Trophoblast cell (in vitro differentiated cells and primary cell): ENCODE data around the gene NOC2L.

ENCODE experiments used
- DNase-seq, 2 donors: peaks; one replicate each; pipeline ENCODE4 v3.0.0-alpha.2; 2016
- H2AFZ ChIP-seq: 2 replicates; pipeline ENCODE4 v1.6.1; 2013; ENCODE audit warnings: low read length, moderate library complexity, mild to moderate bottlenecking; ENCODE audit not compliant: insufficient read depth, poor library complexity
- H2AK5ac ChIP-seq: 2 replicates; pipeline ENCODE4 v1.6.1; 2013; ENCODE audit warnings: mild to moderate bottlenecking, low read length
- H2BK120ac ChIP-seq: 2 replicates; pipeline ENCODE4 v1.6.1; 2013; ENCODE audit warnings: low read length, mild to moderate bottlenecking, moderate library complexity; ENCODE audit not compliant: insufficient read depth, poor library complexity
- H2BK12ac ChIP-seq: 2 replicates; pipeline ENCODE4 v1.6.1; 2013; ENCODE audit warnings: mild to moderate bottlenecking, low read length, moderate library complexity
- H2BK5ac ChIP-seq: 2 replicates; pipeline ENCODE4 v1.6.1; 2013; ENCODE audit warnings: low read length, low read depth, moderate library complexity, mild to moderate bottlenecking; ENCODE audit not compliant: poor library complexity
- H3K14ac ChIP-seq: 2 replicates; pipeline ENCODE4 v1.6.1; 2013; ENCODE audit warnings: mild to moderate bottlenecking, low read length
- H3K18ac ChIP-seq: 2 replicates; pipeline ENCODE4 v1.6.1; 2013; ENCODE audit warnings: mild to moderate bottlenecking, low read length
- H3K23ac ChIP-seq: 2 replicates; pipeline ENCODE4 v1.6.1; 2013; ENCODE audit warnings: low read length
- H3K27ac ChIP-seq: 2 replicates; pipeline ENCODE4 v1.5.1; 2013; ENCODE audit warnings: low read depth, mild to moderate bottlenecking, inconsistent platforms, low read length, moderate library complexity
- H3K27me3 ChIP-seq: 2 replicates; pipeline ENCODE4 v1.6.1; 2013; ENCODE audit warnings: inconsistent platforms, mild to moderate bottlenecking, low read length, moderate library complexity; ENCODE audit not compliant: insufficient read depth
- H3K36me3 ChIP-seq, 2 experiments: 1 replicate in 1 of 2; 2 replicates in 1 of 2; pipeline ENCODE4 v1.6.1; 2013; ENCODE audit warnings: low read length in 2 of 2, mild to moderate bottlenecking in 2 of 2, moderate library complexity in 1 of 2; ENCODE audit not compliant: insufficient read depth in 2 of 2, control insufficient read depth in 1 of 2
- H3K4ac ChIP-seq: 2 replicates; pipeline ENCODE4 v1.6.1; 2013; ENCODE audit warnings: low read depth, mild to moderate bottlenecking, low read length, moderate library complexity
- H3K4me1 ChIP-seq, 2 experiments: 1 replicate in 1 of 2; 2 replicates in 1 of 2; pipeline ENCODE4 v1.6.1; 2013; ENCODE audit warnings: low read length in 2 of 2, mild to moderate bottlenecking in 2 of 2, moderate library complexity in 1 of 2; ENCODE audit not compliant: insufficient read depth in 2 of 2, control insufficient read depth in 1 of 2
- H3K4me2 ChIP-seq: 2 replicates; pipeline ENCODE4 v1.6.1; 2013; ENCODE audit warnings: inconsistent platforms, mild to moderate bottlenecking, low read length, moderate library complexity
- H3K4me3 ChIP-seq: 2 replicates; pipeline ENCODE4 v1.5.1; 2013; ENCODE audit warnings: mild to moderate bottlenecking, low read depth, low read length, inconsistent platforms
- H3K79me1 ChIP-seq: one replicate; pipeline ENCODE4 v1.6.1; 2013; ENCODE audit warnings: low read length
- H3K79me2 ChIP-seq: 2 replicates; pipeline ENCODE4 v1.6.1; 2013; ENCODE audit warnings: low read length, mild to moderate bottlenecking; ENCODE audit not compliant: control insufficient read depth, insufficient read depth, poor library complexity
- H3K9ac ChIP-seq: 2 replicates; pipeline ENCODE4 v1.6.1; 2013; ENCODE audit warnings: mild to moderate bottlenecking, low read length
- H3K9me3 ChIP-seq: 2 replicates; pipeline ENCODE4 v1.6.1; 2013; ENCODE audit warnings: low read depth, mild to moderate bottlenecking, control low read depth, inconsistent platforms, low read length; ENCODE audit not compliant: insufficient read depth
- H4K12ac ChIP-seq: 2 replicates; pipeline ENCODE4 v1.6.1; 2013; ENCODE audit warnings: low read depth, mild to moderate bottlenecking, low read length, moderate library complexity
- H4K8ac ChIP-seq: 2 replicates; pipeline ENCODE4 v1.6.1; 2013; ENCODE audit warnings: low read depth, mild to moderate bottlenecking, low read length, moderate library complexity
- H4K91ac ChIP-seq: one replicate; pipeline ENCODE4 v1.6.1; 2013; ENCODE audit warnings: low read depth, mild to moderate bottlenecking, low read length, moderate library complexity
- WGBS: extraction: QIAGEN DNeasy Blood & Tissue Kit; methylation state at CpG from one replicate; pipeline ENCODE4 v1.1.7; 2013; ENCODE audit warnings: missing lambda C conversion rate; ENCODE audit not compliant: insufficient read length, insufficient coverage; ENCODE audit errors: extremely low coverage; 5-methylcytosine and 5-hydroxymethylcytosine counted together

The NOC2L gene

DNA sequence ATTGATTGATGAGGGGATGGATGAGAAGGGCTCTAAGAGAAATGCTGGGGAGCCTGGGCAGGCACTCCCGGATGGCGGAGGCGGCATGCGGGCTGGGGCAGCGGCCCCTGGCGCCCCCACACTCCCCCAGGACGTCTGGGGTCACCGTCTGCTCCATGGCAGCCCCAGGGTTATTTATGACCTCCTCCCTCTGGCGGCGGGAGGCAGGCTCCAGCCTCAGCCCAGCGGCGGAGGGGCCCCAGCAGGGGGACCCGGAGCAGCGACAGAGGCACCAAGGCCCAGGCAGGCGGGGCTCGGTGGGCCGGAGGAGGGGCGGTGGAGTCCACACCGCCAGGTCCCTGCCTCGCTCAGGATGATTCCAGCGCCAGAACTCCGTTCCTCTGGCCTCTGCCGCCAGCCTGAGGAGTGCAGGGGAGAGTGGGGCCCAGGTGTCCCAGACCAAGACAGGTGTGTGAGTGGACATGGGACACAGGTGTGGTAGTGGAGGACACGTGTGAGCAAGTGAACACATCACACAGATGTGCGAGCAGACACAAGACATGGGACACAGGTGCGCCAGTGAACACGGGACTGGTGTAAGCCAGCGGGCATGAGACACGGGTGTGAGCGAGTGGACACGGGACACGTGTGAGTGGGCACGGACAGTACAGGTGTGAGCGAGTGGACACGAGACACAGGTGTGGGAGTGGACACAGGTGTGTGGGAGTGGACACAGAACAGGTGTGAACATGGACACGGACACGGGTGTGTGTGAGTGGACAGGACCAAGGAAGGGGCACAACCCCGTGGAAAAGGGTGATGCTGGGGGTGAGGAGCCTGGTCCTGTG, 37.8 kb downstream of the NOC2L start:
- H2BK12ac ChIP-seq: peak overlapping the region; percentile 34
- H3K79me1 ChIP-seq: peaks cover 10% of the 10 kb centered on the region
- H3K9me3 ChIP-seq: peaks cover 12% of the 10 kb centered on the region
- H3K14ac ChIP-seq: no peak overlapping the region
- H3K23ac ChIP-seq: no peak overlapping the region
- DNase-seq: peak; percentile 45 to 70
- no peak overlapping the region for H4K8ac ChIP-seq
- peak overlapping the region; percentile 16 for H2AK5ac ChIP-seq
- no peak overlapping the region for H3K18ac ChIP-seq
- H3K27me3 ChIP-seq: peaks cover 15% of the 10 kb centered on the region
- peaks cover 21 to 36% of the 10 kb centered on the region in 2 experiments for H3K4me1 ChIP-seq
- no peak overlapping the region for H2BK5ac ChIP-seq
- peaks cover 4 to 5% of the 10 kb centered on the region in 2 experiments for H3K36me3 ChIP-seq
- no peak overlapping the region for H3K4me3 ChIP-seq
- H4K12ac ChIP-seq: no peak overlapping the region
- peak overlapping the region; percentile 26 for H3K4me2 ChIP-seq
- H2BK120ac ChIP-seq: no peak overlapping the region
- peak overlapping the region; percentile 2 for H4K91ac ChIP-seq
- WGBS: no CpG with 5 or more reads among the region's 38 CpGs
- no peak overlapping the region for H3K27ac ChIP-seq
- no peak overlapping the region for H2AFZ ChIP-seq
- H3K79me2 ChIP-seq: peaks cover 3% of the 10 kb centered on the region
- H3K4ac ChIP-seq: no peak overlapping the region
- H3K9ac ChIP-seq: no peak overlapping the region

- Histone ChIP-seq H3K14ac (no peak overlapping the region), H4K12ac (no peak overlapping the region), H3K27ac (no peak overlapping the region), H2AK5ac (no peak overlapping the region), H4K8ac (no peak overlapping the region), H3K79me2 (peaks cover 3% of the 10 kb centered on the region), H3K18ac (no peak overlapping the region), H4K91ac (peak overlapping the region; percentile 1), H3K36me3 (peaks cover 4 to 5% of the 10 kb centered on the region in 2 experiments), H3K4me1 (peaks cover 21 to 30% of the 10 kb centered on the region in 2 experiments), H3K9me3 (peaks cover 12% of the 10 kb centered on the region), H2BK120ac (no peak overlapping the region), H3K27me3 (peaks cover 10% of the 10 kb centered on the region), H2BK12ac (no peak overlapping the region), H3K79me1 (peaks cover 10% of the 10 kb centered on the region), H2BK5ac (no peak overlapping the region), H2AFZ (no peak overlapping the region), H3K4ac (no peak overlapping the region), H3K9ac (no peak overlapping the region), H3K4me3 (no peak overlapping the region), H3K23ac (no peak overlapping the region), H3K4me2 (peak overlapping the region; percentile 26)
- WGBS: no CpG with 5 or more reads among the region's 13 CpGs
- no peak for DNase-seq
Measured at GRCh38 chr1:920521-920920, 38.5 kb downstream of the NOC2L start.

DNA sequence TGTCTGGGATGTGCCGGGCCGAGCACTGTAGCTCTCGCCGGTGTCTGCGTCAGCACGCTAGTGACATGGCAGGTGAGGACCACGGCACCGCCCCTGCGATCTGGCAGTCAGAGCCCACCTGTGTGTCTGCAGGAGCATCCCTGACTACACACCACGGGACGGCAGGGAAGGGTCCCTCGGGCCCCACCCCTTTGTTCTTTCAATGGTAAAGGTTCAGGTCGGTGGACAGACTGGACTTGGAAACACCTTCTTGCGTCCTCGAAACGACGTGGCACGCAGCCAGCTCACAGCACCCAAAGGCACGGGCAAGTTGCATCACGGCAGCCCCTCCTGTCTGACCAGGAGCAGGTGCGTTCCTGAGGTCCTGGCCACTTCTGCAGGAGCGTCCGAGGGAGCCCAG, 39.0 kb downstream of the NOC2L start:
- no peak overlapping the region for H3K23ac ChIP-seq
- H3K9me3 ChIP-seq: peaks cover 12% of the 10 kb centered on the region
- peaks cover 21 to 29% of the 10 kb centered on the region in 2 experiments for H3K4me1 ChIP-seq
- DNase-seq: no peak
- H2BK120ac ChIP-seq: no peak overlapping the region
- no peak overlapping the region for H4K8ac ChIP-seq
- H3K79me1 ChIP-seq: peaks cover 9% of the 10 kb centered on the region
- no peak overlapping the region for H2BK5ac ChIP-seq
- H3K4ac ChIP-seq: no peak overlapping the region
- no peak overlapping the region for H2AFZ ChIP-seq
- peaks cover 3% of the 10 kb centered on the region for H3K79me2 ChIP-seq
- H4K12ac ChIP-seq: no peak overlapping the region
- H4K91ac ChIP-seq: peak overlapping the region; percentile 1
- H3K9ac ChIP-seq: no peak overlapping the region
- H2AK5ac ChIP-seq: no peak overlapping the region
- H3K27ac ChIP-seq: no peak overlapping the region
- WGBS: no CpG with 5 or more reads among the region's 23 CpGs
- peaks cover 4 to 5% of the 10 kb centered on the region in 2 experiments for H3K36me3 ChIP-seq
- H3K27me3 ChIP-seq: peaks cover 5% of the 10 kb centered on the region
- H3K18ac ChIP-seq: no peak overlapping the region
- peak overlapping the region; percentile 8 for H2BK12ac ChIP-seq
- no peak overlapping the region for H3K14ac ChIP-seq
- H3K4me3 ChIP-seq: no peak overlapping the region
- no peak overlapping the region for H3K4me2 ChIP-seq

DNA sequence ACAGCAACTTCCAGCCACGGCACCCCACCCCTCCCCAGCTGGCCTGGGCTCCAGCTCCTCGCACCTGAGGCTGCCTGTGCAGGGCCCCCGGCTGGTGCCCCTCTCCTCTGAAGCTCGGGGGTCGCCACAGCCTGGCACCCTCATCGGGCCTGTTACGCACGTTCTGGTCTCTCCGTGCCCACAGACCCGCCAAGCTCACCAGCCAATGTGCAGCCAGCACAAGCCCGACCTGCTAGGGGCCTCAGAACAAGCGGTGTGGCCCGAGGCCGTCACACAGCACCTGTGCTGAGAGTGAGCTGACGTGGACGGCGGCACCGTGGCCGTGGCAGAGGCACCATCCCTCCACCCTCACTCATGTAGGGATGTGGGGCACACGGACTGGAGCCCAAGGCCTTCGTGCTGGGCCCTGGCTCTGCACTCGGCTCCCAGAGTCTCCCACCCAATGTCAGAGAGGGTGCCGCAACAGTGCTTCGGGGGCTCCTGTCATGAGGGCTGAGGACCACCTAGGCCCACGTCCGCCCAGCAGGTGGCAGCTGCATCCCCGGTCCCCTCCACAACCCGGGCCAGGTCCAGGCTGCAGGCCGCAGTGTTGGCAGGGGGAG, 39.7 kb downstream of the NOC2L start:
- no peak overlapping the region for H4K8ac ChIP-seq
- H3K9ac ChIP-seq: no peak overlapping the region
- H3K4me3 ChIP-seq: no peak overlapping the region
- peaks cover 12% of the 10 kb centered on the region for H3K9me3 ChIP-seq
- peaks cover 4 to 5% of the 10 kb centered on the region in 2 experiments for H3K36me3 ChIP-seq
- H2BK12ac ChIP-seq: no peak overlapping the region
- no peak overlapping the region for H3K4me2 ChIP-seq
- H3K4ac ChIP-seq: no peak overlapping the region
- H2AFZ ChIP-seq: no peak overlapping the region
- no peak overlapping the region for H3K27ac ChIP-seq
- no CpG with 5 or more reads among the region's 29 CpGs for WGBS
- no peak overlapping the region for H2BK5ac ChIP-seq
- no peak overlapping the region for H2AK5ac ChIP-seq
- no peak overlapping the region for H2BK120ac ChIP-seq
- no peaks in the 10 kb centered on the region for H3K79me2 ChIP-seq
- H3K4me1 ChIP-seq: peaks cover 21 to 27% of the 10 kb centered on the region in 2 experiments
- no peak for DNase-seq
- no peak overlapping the region for H3K14ac ChIP-seq
- peaks cover 4% of the 10 kb centered on the region for H3K79me1 ChIP-seq
- no peak overlapping the region for H4K91ac ChIP-seq
- no peaks in the 10 kb centered on the region for H3K27me3 ChIP-seq
- no peak overlapping the region for H3K18ac ChIP-seq
- no peak overlapping the region for H4K12ac ChIP-seq
- H3K23ac ChIP-seq: no peak overlapping the region
